GM18502 (cell line): ENCODE measurements around the gene ANKRD34C.
"Not testable (repeated sequence)": the region's sequence is repeated elsewhere in the genome, so short reads cannot be mapped to it uniquely, and the experiment has no call there.

Experiments
- ATAC-seq: cut with Tn5 transposase; IDR thresholded peaks from one replicate; pipeline ENCODE4 v1.9.1; 2021; ENCODE audit warnings: mild to moderate bottlenecking; ENCODE audit not compliant: unreplicated experiment, poor library complexity

ANKRD34C gene

DNA sequence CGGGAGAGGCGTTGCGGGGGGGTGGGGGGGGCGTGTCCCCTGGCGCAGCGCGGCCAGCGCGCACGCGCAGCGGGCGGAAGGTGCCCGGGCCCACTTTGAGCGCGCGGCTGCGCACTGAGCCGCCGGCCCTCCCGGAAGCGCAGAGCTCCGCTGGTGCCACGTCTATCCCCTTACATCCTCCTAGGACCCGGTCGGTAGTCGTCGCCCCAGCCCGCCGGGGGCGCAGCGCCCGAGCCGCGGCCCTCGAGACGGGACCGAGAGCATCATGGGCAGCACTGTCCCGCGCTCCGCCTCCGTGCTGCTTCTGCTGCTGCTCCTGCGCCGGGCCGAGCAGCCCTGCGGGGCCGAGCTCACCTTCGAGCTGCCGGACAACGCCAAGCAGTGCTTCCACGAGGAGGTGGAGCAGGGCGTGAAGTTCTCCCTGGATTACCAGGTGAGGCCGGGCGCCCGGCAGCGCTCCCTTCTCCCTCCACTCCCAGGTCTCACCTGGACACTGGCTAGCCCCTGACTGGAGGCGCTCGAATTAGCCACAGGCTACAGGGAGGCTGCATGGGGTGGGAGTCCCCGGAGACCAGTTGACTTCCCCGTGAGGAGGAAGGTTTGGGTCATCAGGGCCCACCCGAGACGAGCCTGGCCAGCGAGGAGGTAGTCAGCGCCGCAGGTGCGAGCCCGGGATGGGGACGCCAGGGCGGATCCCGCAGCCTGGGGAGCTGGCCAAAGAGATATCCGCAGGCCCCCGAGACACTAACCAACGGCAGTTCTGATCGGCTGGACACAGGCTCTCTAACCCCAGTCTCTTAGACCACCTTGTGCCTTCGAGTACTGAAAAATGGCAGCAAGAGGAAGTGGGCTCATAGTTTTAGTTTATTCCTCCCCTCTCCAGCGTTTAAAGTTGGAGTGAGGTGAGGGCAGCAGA, 28.7 kb downstream of the ANKRD34C start, which contains the start of gene TMED3:
Gene TMED3 (plus strand): TSS at position 128 of the 916 bp plus-strand sequence. CDS start 138 bp downstream, at position 266.
- ATAC-seq, result peak; percentile 87

DNA sequence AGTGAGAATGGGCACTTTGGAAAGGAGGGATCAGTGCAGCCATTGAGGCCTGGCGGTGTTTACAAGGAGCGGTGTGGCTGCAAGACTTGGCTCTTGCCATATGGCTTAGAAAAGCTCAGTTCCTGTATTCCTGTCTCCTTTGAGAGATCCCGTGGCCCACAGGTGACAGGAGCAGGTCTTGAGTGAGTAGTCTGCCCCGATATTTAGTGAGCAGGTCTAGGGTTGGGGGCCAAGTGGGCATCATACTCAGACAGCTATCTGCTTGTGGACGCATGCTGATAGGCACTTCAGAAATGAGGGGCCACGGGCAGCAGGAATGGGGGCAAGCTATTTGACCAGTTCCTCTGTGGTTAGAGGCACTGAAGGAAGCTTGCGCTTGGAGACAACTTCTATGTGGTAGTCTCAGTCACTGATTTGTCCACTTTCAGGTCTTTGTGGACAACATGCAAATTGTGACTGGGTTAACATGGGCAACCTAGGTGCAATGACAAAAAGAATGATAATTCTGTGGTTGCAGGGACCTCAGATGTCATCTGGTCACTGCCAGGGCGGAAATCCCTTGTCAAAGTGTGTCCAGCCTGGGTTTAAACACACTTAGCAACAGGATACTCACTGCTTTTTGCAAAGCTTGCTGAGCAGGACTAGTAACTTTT, 29.5 kb downstream of the ANKRD34C start:
- no peak for ATAC-seq

DNA sequence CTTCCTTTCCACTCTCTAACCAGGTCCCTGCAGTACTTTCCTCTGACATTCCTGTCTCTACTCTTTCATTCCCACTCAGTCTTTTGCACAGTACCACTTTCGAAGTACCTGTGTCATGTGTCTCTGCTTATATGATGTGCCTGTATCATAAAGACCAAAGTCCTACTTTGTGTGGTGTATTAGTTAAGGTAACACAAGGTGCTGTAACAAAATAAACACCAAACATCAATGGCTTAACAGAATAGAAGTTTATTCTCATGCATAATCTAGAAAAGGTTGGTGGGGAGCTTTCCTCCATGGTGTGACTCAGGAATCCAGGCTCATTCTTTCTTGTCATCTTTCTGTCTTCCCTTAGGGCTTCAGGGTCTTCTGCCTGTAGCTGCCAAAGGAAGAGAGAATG, 31.7 kb downstream of the ANKRD34C start:
- no peak for ATAC-seq

DNA sequence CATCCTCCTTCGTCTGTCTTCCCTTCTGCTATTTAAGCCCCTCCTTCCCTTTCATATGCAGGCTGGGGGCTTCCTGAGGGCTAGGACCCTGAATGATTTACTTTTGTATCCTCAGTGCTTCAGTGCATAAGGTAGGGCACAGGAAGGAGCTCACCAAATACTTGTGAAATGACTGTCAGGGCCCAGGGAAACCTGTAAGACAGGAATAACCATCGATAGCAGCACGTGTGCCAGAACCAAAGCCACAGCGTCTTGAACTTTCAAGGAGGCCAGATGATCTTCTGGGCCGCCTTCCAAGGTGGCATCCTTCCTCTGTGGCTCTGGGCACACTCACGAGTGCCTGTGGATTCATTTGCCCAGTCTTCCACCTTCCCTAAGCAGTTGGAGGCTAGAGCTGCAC, 32.3 kb downstream of the ANKRD34C start:
- no peak for ATAC-seq

DNA sequence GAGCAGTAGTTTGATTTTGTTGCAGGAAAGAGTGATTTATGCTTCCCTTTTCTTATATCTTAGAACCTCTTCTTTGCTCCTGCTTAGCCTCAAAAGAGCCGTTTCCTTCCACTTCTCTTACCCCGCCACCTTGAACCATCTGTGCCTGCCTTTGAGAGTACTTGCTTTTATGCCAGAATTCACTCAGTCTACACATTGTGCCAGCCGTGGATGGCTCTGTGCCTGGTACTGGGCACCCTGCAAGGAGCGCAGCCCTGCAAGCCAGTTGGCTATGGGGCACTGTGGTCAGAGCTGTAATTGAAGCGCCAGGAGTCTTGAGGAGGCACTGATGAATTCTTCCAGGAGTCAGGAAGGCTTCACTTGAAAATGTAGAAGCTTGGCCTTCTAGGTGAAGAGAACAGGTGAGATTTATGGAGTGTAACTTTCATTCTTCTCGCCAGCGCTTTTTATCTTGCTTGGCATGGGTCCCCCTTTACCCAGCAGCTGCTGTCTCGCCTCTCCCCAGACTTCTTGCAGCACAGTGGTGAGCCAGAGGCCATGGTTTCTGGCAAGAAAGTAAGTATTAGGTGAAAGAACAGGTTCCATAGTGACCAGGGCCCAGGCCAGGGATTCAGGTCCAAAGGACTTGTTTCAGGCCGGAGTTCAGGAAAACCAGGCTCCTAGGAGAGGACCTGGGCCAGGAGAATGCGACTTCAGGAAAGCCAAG, 33.3 kb downstream of the ANKRD34C start:
- ATAC-seq, result no peak

DNA sequence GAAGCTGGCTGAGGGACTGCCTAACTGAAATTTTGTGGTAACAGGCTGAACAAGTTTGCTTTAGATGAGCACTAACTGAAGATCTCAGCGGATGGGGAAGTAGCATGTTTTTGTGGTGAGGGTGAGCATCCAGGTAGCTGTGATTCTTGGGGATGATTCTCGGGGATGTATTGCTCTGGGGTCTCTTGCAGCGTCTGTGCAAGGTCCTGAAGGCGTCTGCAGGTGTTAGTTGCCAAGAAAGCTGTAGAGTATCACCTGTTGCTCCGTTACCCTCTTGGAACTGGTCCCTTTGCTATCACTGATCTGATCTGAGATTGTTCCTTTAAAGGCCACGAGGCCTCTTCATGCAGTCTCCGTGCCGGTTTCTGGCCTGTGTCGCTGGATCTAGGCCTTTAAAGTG, 34.3 kb downstream of the ANKRD34C start:
- no peak for ATAC-seq

DNA sequence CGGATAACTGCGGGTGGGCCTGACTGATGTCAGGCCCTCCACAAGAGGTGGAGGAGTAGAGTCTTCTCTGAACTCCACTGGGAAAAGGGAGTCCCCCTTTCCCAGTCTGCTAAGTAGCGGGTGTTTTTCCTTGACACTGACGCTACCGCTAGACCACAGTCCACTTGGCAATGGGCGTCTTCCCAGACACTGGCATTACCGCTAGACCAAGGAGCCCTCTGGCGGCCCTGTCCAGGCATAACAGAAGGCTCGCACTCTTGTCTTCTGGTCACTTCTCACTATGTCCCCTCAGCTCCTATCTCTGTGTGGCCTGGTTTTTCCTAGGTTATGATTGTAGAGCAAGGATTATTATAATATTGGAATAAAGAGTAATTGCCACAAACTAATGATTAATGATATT, 37.5 kb downstream of the ANKRD34C start:
- ATAC-seq, result not testable (repeated sequence)

DNA sequence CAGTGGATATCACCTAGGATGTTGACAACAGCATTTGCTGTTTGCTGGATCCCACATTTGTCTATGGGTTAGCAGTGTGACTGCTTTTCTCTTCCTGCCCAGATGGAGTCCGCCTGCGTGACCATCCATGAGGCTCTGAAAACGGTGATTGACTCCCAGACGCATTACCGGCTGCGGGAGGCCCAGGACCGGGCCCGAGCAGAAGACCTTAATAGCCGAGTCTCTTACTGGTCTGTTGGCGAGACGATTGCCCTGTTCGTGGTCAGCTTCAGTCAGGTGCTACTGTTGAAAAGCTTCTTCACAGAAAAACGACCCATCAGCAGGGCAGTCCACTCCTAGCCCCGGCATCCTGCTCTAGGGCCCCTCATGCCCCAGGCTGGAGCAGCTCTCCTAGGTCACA, 39.4 kb downstream of the ANKRD34C start:
- no peak for ATAC-seq

DNA sequence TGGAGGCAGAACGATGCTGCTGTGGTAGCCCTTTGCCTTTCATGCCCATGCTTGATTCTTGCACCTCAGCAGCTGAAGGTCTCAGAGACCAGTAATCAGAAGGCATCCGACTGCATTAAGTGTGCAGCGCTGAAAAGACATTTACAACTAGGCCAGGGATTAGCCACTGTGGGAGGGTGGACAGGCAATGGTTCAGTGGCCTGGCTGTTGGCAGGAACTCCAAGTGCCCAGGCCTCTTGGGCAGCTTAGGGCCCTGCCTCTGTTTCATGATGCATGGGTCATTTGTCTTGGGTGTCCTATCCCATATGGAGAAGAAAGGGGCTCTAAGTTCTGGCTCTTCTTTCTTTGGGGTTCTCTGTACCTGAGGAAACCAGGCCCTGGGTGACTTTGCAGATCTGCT, 39.8 kb downstream of the ANKRD34C start:
- ATAC-seq, result no peak

DNA sequence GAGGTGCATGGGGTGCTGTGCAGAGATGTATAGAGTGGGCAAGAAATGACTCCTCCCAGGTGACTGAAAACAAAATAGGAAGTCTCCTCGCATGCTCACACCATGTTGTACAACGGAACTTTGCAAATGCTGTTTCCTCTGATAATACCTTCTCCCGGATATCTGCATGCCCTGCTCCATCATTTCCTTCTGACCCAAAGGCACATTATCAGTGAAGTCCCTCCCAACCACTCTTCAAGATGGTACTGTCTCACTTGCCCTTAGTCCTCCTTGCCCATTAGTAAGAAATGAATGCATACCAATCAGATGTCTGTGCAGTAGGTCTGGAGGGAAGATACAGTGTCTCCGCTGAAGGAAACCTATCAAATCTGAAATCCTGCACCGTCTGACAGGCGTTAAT, 40.4 kb downstream of the ANKRD34C start:
- no peak for ATAC-seq

DNA sequence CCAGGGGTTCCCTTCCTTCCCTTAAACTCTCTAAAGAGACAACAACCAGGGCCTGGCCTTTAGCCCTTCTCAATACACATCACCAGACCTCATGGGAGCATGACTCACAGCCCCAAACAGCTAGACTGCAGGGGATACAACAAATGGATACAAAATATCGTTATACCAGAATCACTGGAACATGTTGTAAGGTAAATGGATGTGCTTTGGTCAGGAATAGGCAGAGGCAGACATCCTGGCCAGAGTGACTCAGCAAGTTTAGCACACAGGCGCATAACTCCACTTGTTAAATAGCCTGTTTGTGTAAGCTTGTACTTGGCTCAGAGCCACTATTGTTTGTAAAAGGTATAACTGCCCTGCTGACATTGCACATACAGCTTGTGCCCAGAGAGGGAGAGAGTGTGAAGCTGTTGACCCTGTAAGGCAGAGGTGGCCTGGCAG, 46.7 kb downstream of the ANKRD34C start:
- ATAC-seq, result no peak
